Prostate gland (tissue), 2 donors: ENCODE measurements around the gene BAHD1.

ENCODE experiments used
- POLR2A ChIP-seq: fragments of 450-650 bp; IDR thresholded peaks from one replicate; pipeline ENCODE4 v1.6.1; 2016; ENCODE audit warnings: antibody characterized with exemption, mild to moderate bottlenecking
- POLR2AphosphoS5 ChIP-seq: sonication (generic); formaldehyde crosslinking; IDR thresholded peaks from one replicate; pipeline ENCODE4 v1.6.1; 2017; ENCODE audit warnings: antibody characterized with exemption
- TF ChIP-seq, protein P1 (sequence below), 4 experiments: fragments of 200-600 bp in 2 of 4; fragments of 450-650 bp in 2 of 4; sonication (generic) in 2 of 4; IDR thresholded peaks; 1 replicate in 3 of 4; 2 replicates in 1 of 4; pipeline ENCODE4 v1.5.1; 2016 to 2019; ENCODE audit warnings: antibody characterized with exemption in 4 of 4, mild to moderate bottlenecking in 2 of 4, moderate library complexity in 2 of 4

DNA sequence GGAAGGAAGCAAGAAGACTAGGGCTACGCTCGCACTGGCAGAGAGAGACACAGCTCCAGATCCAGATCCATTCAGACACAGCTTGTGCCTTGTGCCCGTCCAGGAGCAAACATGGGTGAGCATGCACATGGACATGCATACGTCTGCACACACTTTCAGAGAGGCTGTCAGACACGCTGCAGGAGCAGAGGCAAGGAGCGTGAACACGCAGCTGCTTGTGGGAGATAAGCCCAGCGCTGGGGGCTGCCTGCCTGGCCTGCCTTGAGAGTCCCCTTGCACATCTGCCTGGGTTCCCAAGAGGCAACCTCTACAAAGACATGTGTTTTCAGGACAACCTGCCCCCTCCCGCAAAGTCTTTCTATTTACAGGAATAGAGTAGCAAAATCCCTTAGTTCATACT lies 13.6 kb upstream of the BAHD1 start:
- TF ChIP-seq, protein P1, sequence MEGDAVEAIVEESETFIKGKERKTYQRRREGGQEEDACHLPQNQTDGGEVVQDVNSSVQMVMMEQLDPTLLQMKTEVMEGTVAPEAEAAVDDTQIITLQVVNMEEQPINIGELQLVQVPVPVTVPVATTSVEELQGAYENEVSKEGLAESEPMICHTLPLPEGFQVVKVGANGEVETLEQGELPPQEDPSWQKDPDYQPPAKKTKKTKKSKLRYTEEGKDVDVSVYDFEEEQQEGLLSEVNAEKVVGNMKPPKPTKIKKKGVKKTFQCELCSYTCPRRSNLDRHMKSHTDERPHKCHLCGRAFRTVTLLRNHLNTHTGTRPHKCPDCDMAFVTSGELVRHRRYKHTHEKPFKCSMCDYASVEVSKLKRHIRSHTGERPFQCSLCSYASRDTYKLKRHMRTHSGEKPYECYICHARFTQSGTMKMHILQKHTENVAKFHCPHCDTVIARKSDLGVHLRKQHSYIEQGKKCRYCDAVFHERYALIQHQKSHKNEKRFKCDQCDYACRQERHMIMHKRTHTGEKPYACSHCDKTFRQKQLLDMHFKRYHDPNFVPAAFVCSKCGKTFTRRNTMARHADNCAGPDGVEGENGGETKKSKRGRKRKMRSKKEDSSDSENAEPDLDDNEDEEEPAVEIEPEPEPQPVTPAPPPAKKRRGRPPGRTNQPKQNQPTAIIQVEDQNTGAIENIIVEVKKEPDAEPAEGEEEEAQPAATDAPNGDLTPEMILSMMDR (IDR thresholded peaks at IDR 0.05): no peak
- TF ChIP-seq POLR2A (no peak), POLR2AphosphoS5 (no peak)
